HepG2 (cell line): ENCODE results near the gene TEKT3. TPM values are rescaled to one million over a fixed set of nuclear protein-coding genes. Genes with fewer than 3 reads are reported as not detected.

ENCODE experiments used
- ATAC-seq: fragments of 200-7000 bp; cut with Tn5 transposase; 3 replicates; pipeline ENCODE4 v1.9.1; 2020; ENCODE audit warnings: mild to moderate bottlenecking, moderate library complexity
- BruUV-seq: library from RNA; stranded (reverse); fragments of 400-500 nt; replicated peaks from 2 replicates; lab custom pipeline; 2021; lab: Mats Ljungman, UMichigan
- CTCF ChIA-PET: fragments of 300-600 bp; formaldehyde crosslinking; extraction: SDS; loops from one replicate; lab custom pipeline; 2021; ENCODE audit warnings: low total read pairs, inconsistent platforms, low intra/inter-chr PET ratio; lab: Yijun Ruan, JAX
- POLR2A ChIA-PET: fragments of 350-600 bp; sonication (Branson Sonifier 250); formaldehyde crosslinking; loops from one replicate; lab custom pipeline; 2020; ENCODE audit warnings: antibody characterized with exemption, inconsistent platforms; lab: Yijun Ruan, JAX
- DNase-seq: peaks from one replicate; pipeline ENCODE4 v3.0.0-alpha.2; 2015; ENCODE audit warnings: low spot score
- FAIRE-seq: peaks from 3 replicates; lab custom pipeline; 2011; peaks lifted over from hg19 to GRCh38; lab: Jason Lieb, UNC
- H2AFZ ChIP-seq: one replicate; pipeline ENCODE4 v1.6.1; 2011; ENCODE audit warnings: low read length, inconsistent platforms
- H3K27ac ChIP-seq: fragments of 300-600 bp; 3 replicates; pipeline ENCODE4 v1.8.0; 2011; ENCODE audit warnings: mixed run types, mild to moderate bottlenecking, mixed read lengths, low read length, inconsistent platforms; ENCODE audit not compliant: insufficient read depth; ENCODE audit errors: extremely low read length
- H3K27me3 ChIP-seq, 2 experiments: fragments of 200-600 bp in 1 of 2; 2 replicates in 1 of 2; 3 replicates in 1 of 2; pipeline versions ENCODE4 v1.6.0 to v1.8.0; 2011; ENCODE audit warnings: low read length in 2 of 2, mild to moderate bottlenecking in 2 of 2, moderate library complexity in 2 of 2, inconsistent platforms in 1 of 2; ENCODE audit not compliant: insufficient read depth in 2 of 2, control insufficient read depth in 1 of 2
- H3K36me3 ChIP-seq, 2 experiments: fragments of 200-600 bp in 1 of 2; replicated peaks in 1 of 2; 2 replicates in 1 of 2; 3 replicates in 1 of 2; pipeline versions ENCODE4 v1.5.1 to v1.8.0; 2011; ENCODE audit warnings: low read length in 2 of 2, inconsistent platforms in 1 of 2; ENCODE audit not compliant: insufficient read depth in 2 of 2, control insufficient read depth in 1 of 2
- H3K4me1 ChIP-seq: 2 replicates; pipeline ENCODE4 v1.5.1; 2012; ENCODE audit warnings: low read length, inconsistent platforms; ENCODE audit not compliant: insufficient read depth
- H3K4me2 ChIP-seq: 2 replicates; pipeline ENCODE4 v1.6.0; 2011; ENCODE audit warnings: low read depth, low read length, inconsistent platforms
- H3K4me3 ChIP-seq, 3 experiments: fragments of 200-600 bp in 1 of 3; sonication (generic), shearing (Covaris generic) in 1 of 3; replicated peaks in 1 of 3; 2 replicates each; pipeline ENCODE4 v1.5.1; 2011 to 2016; ENCODE audit warnings: low read length in 3 of 3, inconsistent platforms in 2 of 3, low read depth in 2 of 3, mild to moderate bottlenecking in 2 of 3, control low read depth in 1 of 3, mixed read lengths in 1 of 3; ENCODE audit not compliant: insufficient read depth in 1 of 3
- H3K79me2 ChIP-seq: one replicate; pipeline ENCODE4 v1.6.1; 2011; ENCODE audit warnings: low read length, inconsistent platforms; ENCODE audit not compliant: insufficient read depth
- H3K9ac ChIP-seq: 2 replicates; pipeline ENCODE4 v1.6.0; 2011; ENCODE audit warnings: mild to moderate bottlenecking, low read depth, low read length, inconsistent platforms; ENCODE audit not compliant: insufficient read depth
- H3K9me3 ChIP-seq: 2 replicates; pipeline ENCODE4 v1.5.1; 2012; ENCODE audit warnings: mild to moderate bottlenecking, low read length
- H4K20me1 ChIP-seq: 2 replicates; pipeline ENCODE4 v1.6.0; 2011; ENCODE audit warnings: inconsistent platforms, mild to moderate bottlenecking, low read length, moderate library complexity; ENCODE audit not compliant: insufficient read depth
- CHD2 ChIP-seq: IDR thresholded peaks from 2 replicates; pipeline ENCODE4 v1.6.1; 2011; ENCODE audit warnings: low read depth, low read length, improper control_type of control experiment
- EP300 ChIP-seq, 3 experiments: sonication (generic) in 1 of 3; formaldehyde crosslinking in 1 of 3; IDR thresholded peaks; 2 replicates each; pipeline versions ENCODE4 v1.5.1 to v1.6.1; 2011 to 2020; ENCODE audit warnings: low read depth in 2 of 3, low read length in 2 of 3, borderline replicate concordance in 1 of 3, improper control_type of control experiment in 1 of 3, mild to moderate bottlenecking in 1 of 3, missing genetic modification reagents in 1 of 3, moderate library complexity in 1 of 3
- HMGA1 ChIP-seq: sonication (generic); formaldehyde crosslinking; conservative IDR thresholded peaks from 2 replicates; pipeline ENCODE4 v1.4.0; 2020; ENCODE audit warnings: missing genetic modification reagents
- ISX ChIP-seq: sonication (generic); formaldehyde crosslinking; conservative IDR thresholded peaks from 2 replicates; pipeline ENCODE4 v1.5.0; 2020; ENCODE audit warnings: missing genetic modification reagents
- KDM4B ChIP-seq: sonication (generic); formaldehyde crosslinking; IDR thresholded peaks from 2 replicates; pipeline ENCODE4 v1.4.0; 2020; ENCODE audit warnings: missing genetic modification reagents
- NBN ChIP-seq: fragments of 450-650 bp; conservative IDR thresholded peaks from 2 replicates; pipeline ENCODE4 v1.6.1; 2017
- PHF20 ChIP-seq: sonication (generic); formaldehyde crosslinking; IDR thresholded peaks from 2 replicates; pipeline ENCODE4 v1.5.0; 2020; ENCODE audit warnings: mild to moderate bottlenecking, missing genetic modification reagents
- SIX1 ChIP-seq: sonication (generic); formaldehyde crosslinking; IDR thresholded peaks from 2 replicates; pipeline ENCODE4 v1.4.0; 2020; ENCODE audit warnings: missing genetic modification reagents, borderline replicate concordance
- TBP ChIP-seq: sonication (generic); formaldehyde crosslinking; IDR thresholded peaks from 2 replicates; pipeline ENCODE4 v1.5.0; 2020; ENCODE audit warnings: missing genetic modification reagents
- ZNF275 ChIP-seq: sonication (generic); formaldehyde crosslinking; IDR thresholded peaks from 2 replicates; pipeline ENCODE4 v1.8.0; 2022; ENCODE audit warnings: missing genetic modification reagents, mild to moderate bottlenecking, inconsistent platforms, borderline replicate concordance
- WGBS: methylation state at CpG from one replicate; pipeline ENCODE4 v1.1.6; 2017; ENCODE audit warnings: low lambda C conversion rate; 5-methylcytosine and 5-hydroxymethylcytosine counted together
- in situ Hi-C: cut with HindIII; loops from 2 replicates; pipeline ENCODE4 v1.10.0; 2017; ENCODE audit warnings: low pct_unique_long_range_greater_than_20kb; ENCODE audit not compliant: extremely low pct_ligation_motif_present
- intact Hi-C: fragments of 100-400 bp; cut with micrococcal nuclease; formaldehyde crosslinking; loops from one replicate; pipeline ENCODE4 v1.10.0; 2022; ENCODE audit not compliant: unreplicated experiment
- polyA plus RNA-seq, 8 experiments: library from polyadenylated mRNA; depleted of rRNA in 3 of 8; stranded (reverse) in 7 of 8; unstranded in 1 of 8; fragments of >200 nt; fragmentation: Illumina TruSeq in 4 of 8; extraction: Trizol in 4 of 8; gene quantifications; 2 replicates each; pipeline versions ENCODE4 v1.2.1 to v1.2.3, GENCODE V29; 2011 to 2016; ENCODE audit warnings: low read depth in 4 of 8, missing spikeins in 1 of 8, mixed read lengths in 1 of 8; ENCODE audit not compliant: insufficient read depth in 1 of 8
- total RNA-seq, 5 experiments: library from RNA; depleted of rRNA; stranded (reverse); fragments of >200 nt; fragmentation: Illumina TruSeq; extraction: Trizol; gene quantifications; 2 replicates each; pipeline ENCODE4 v1.2.3, GENCODE V29; 2016; ENCODE audit warnings: low read depth in 1 of 5
- TF ChIP-seq, protein P1 (sequence below): sonication (generic); formaldehyde crosslinking; IDR thresholded peaks from 2 replicates; pipeline ENCODE4 v1.5.1; 2020; ENCODE audit warnings: mild to moderate bottlenecking, missing genetic modification reagents, moderate library complexity

Gene TEKT3
- total and polyA plus RNA-seq, 2 of the 13 experiments (the other 11 are each of a cell fraction or from before 2014, with no cell fraction given), result 0.58 to 0.82 TPM

DNA sequence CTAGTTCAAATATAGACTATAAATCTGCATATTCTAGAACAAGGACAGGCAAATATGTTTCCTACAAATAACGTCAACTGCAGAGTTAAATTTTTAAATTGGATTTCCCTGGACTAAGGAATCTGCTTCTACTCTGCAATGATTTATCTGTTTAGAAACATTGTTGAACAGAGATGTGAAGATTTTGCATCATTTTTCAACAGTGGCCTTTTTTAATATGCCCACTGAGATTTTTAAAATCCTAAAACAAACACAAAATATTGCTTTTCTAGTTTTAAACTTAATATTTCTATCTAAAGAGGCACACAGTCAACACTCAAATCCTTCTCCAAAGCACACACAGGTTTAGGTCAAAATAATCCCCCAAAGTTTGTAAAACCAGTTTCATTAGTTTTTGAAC lies 52.5 kb downstream of the TEKT3 start (continued):
- TF ChIP-seq, protein P1, sequence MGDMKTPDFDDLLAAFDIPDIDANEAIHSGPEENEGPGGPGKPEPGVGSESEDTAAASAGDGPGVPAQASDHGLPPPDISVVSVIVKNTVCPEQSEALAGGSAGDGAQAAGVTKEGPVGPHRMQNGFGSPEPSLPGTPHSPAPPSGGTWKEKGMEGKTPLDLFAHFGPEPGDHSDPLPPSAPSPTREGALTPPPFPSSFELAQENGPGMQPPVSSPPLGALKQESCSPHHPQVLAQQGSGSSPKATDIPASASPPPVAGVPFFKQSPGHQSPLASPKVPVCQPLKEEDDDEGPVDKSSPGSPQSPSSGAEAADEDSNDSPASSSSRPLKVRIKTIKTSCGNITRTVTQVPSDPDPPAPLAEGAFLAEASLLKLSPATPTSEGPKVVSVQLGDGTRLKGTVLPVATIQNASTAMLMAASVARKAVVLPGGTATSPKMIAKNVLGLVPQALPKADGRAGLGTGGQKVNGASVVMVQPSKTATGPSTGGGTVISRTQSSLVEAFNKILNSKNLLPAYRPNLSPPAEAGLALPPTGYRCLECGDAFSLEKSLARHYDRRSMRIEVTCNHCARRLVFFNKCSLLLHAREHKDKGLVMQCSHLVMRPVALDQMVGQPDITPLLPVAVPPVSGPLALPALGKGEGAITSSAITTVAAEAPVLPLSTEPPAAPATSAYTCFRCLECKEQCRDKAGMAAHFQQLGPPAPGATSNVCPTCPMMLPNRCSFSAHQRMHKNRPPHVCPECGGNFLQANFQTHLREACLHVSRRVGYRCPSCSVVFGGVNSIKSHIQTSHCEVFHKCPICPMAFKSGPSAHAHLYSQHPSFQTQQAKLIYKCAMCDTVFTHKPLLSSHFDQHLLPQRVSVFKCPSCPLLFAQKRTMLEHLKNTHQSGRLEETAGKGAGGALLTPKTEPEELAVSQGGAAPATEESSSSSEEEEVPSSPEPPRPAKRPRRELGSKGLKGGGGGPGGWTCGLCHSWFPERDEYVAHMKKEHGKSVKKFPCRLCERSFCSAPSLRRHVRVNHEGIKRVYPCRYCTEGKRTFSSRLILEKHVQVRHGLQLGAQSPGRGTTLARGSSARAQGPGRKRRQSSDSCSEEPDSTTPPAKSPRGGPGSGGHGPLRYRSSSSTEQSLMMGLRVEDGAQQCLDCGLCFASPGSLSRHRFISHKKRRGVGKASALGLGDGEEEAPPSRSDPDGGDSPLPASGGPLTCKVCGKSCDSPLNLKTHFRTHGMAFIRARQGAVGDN (CRISPR knock-in tag), result no peak

- H3K9ac ChIP-seq, result no peak overlapping the region
- WGBS, result 2% methylated on average over 4 of the region's 4 CpGs
- in situ Hi-C loops, result loop anchor here (10.0 kb wide), 1 partner anchor 57 kb away; the partner anchor contains the start of gene TEKT3
- H3K4me1 ChIP-seq, result peaks cover 8% of the 10 kb centered on the region; the same call in 1 of the 2 replicates
- TF ChIP-seq TBP (CRISPR knock-in tag) (no peak), NBN (no peak), ZNF275 (CRISPR knock-in tag) (no peak), SIX1 (no peak), KDM4B (no peak), HMGA1 (CRISPR knock-in tag) (no peak), EP300 (IDR thresholded peaks at IDR 0.05; ENCODE audit: low read depth in 2 of 2, low read length in 2 of 2) (no peak), EP300 (CRISPR knock-in tag; IDR thresholded peaks at IDR 0.05; ENCODE audit: borderline replicate concordance) (no peak), ISX (no peak), CHD2 (no peak), PHF20 (no peak)
- H4K20me1 ChIP-seq, result no peaks in the 10 kb centered on the region
- no peak overlapping the region for H3K4me2 ChIP-seq
- no peak overlapping the region for H3K4me3 ChIP-seq
- no peaks in the 10 kb centered on the region for H3K36me3 ChIP-seq
- H3K79me2 ChIP-seq, result no peaks in the 10 kb centered on the region
- intact Hi-C loops, result no loop called here
- ChIA-PET POLR2A (no interaction called here), CTCF (no interaction called here)
- DNase-seq (no peak), ATAC-seq (no peak), FAIRE-seq (no peak)
- H3K9me3 ChIP-seq, result no peaks in the 10 kb centered on the region
- no TSS peak for BruUV-seq
- no peak overlapping the region for H2AFZ ChIP-seq
- no peak overlapping the region for H3K27ac ChIP-seq
- H3K27me3 ChIP-seq, result 0 out of 5 replicates have a peak, but pooled peaks cover 0 to 5% of the 10 kb centered on the region in 2 experiments
These were observed 53.7 kb downstream of the TEKT3 start for GRCh38 chr17:15287538-15288267.
